M059J (cell line): ENCODE data around the gene IFT80. TPM values are rescaled to one million over a fixed set of nuclear protein-coding genes. Genes with fewer than 3 reads are reported as not detected.

Experiments used
- DNase-seq: peaks from one replicate; pipeline ENCODE4 v3.0.0-alpha.2; 2012; ENCODE audit warnings: low read depth
- total RNA-seq: library from RNA; depleted of rRNA; stranded (reverse); fragments of >200 nt; shearing (Covaris generic); gene quantifications from 2 replicates; pipeline ENCODE4 v1.2.3, GENCODE V29; 2014; rRNA removed

The IFT80 gene
- 32.4 and 39.9 TPM in 2 replicates for total RNA-seq

- DNase-seq, result peak; percentile 98
These were observed at the start of gene IFT80, which contains the start of gene SMC4 for GRCh38 chr3:160399125-160400029. Gene IFT80, minus strand, starts transcription at chr3:160399225. Its CDS starts 14,625 bp downstream, at chr3:160384600. Gene SMC4, plus strand, starts transcription at chr3:160399650. Its CDS starts 1,177 bp downstream, at chr3:160400827.

- peak; percentile 23 for DNase-seq
These were observed 48.5 kb upstream of the IFT80 start for GRCh38 chr3:160447544-160447943.

GRCh38 chr3:160446522-160447056, 47.6 kb upstream of the IFT80 start:
- DNase-seq, result no peak

GRCh38 chr3:160445854-160446253, 46.8 kb upstream of the IFT80 start:
- DNase-seq, result no peak

- DNase-seq, result no peak
These were observed 45.4 kb upstream of the IFT80 start for GRCh38 chr3:160444411-160444810.

- DNase-seq, result no peak
These were observed 41.7 kb upstream of the IFT80 start for GRCh38 chr3:160440687-160441086.

- no peak for DNase-seq
These were observed 38.0 kb upstream of the IFT80 start for GRCh38 chr3:160437083-160437455.

GRCh38 chr3:160435747-160436146, 36.7 kb upstream of the IFT80 start:
- no peak for DNase-seq

GRCh38 chr3:160435095-160435494, 36.1 kb upstream of the IFT80 start:
- no peak for DNase-seq

GRCh38 chr3:160434071-160434470, 35.0 kb upstream of the IFT80 start:
- no peak for DNase-seq

- DNase-seq, result no peak
These were observed 28.9 kb upstream of the IFT80 start for GRCh38 chr3:160427832-160428424.

- DNase-seq, result no peak
These were observed 18.3 kb upstream of the IFT80 start for GRCh38 chr3:160417311-160417710.

GRCh38 chr3:160413613-160414248, 14.7 kb upstream of the IFT80 start:
- DNase-seq, result peak; percentile 82

GRCh38 chr3:160412477-160412876, 13.5 kb upstream of the IFT80 start:
- DNase-seq, result no peak

- no peak for DNase-seq
These were observed 11.0 kb upstream of the IFT80 start for GRCh38 chr3:160409812-160410610.

- peak; percentile 22 for DNase-seq
These were observed 4.9 kb upstream of the IFT80 start for GRCh38 chr3:160403796-160404470.

- DNase-seq, result peak; percentile 31
These were observed 4.1 kb upstream of the IFT80 start for GRCh38 chr3:160403028-160403545.

- DNase-seq, result peak; percentile 8
These were observed 3.4 kb upstream of the IFT80 start for GRCh38 chr3:160402221-160403027.

- DNase-seq, result peak; percentile 85
These were observed 2.5 kb upstream of the IFT80 start for GRCh38 chr3:160401291-160402095.
